ENCODE measurements around the gene C17orf114.
A peak's percentile ranks its signal among the peaks of the same experiment; 100 is the strongest.

C17orf114 gene

GRCh38 chr17:4822835-4823234, 20.7 kb upstream of the C17orf114 start:
- DNase-seq, result no peak

GRCh38 chr17:4818276-4818675, 16.1 kb upstream of the C17orf114 start:
- DNase-seq, result no peak

- DNase-seq, result no peak
These were observed 14.7 kb upstream of the C17orf114 start for GRCh38 chr17:4816826-4817225.

- DNase-seq, result no peak
These were observed 13.0 kb upstream of the C17orf114 start for GRCh38 chr17:4815043-4815675.

DNA sequence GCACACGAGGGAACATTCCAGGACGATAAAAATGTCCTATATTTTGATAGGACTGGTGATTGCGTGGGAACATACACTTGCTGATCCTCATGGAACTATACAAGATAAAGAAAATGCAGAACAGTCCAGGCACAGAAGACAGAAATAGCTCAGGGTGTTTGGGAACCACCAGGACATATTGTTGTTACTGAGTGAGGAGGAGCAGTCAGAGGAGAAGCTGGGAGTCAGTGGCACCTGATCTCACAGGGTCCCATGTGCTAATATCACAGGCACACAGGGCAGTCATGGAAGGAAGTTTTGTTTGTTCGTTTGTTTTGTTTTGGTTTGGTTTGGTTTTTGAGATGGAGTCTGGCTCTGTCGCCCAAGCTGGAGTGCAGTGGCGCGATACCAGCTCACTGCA, 10.6 kb upstream of the C17orf114 start:
- DNase-seq, result no peak

DNA sequence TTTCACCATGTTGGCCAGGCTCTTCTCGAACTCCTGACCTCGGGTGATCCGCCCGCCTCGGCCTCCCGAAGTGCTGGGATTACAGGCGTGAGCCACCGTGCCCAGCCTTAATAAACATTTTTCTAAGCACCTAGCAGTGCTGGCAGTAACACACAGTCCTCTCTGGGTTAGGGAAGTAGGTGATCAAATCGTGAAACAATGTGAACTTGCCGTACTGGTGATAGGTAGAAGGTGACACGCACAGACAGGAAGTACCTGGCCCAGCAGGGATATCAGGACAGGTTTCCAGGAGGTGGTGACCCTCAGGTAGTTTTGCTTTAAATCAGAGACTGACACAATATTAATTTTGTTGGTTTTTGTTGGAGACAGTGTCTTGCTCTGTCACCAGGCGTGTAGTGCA, 9.3 kb upstream of the C17orf114 start:
- no peak for DNase-seq

DNA sequence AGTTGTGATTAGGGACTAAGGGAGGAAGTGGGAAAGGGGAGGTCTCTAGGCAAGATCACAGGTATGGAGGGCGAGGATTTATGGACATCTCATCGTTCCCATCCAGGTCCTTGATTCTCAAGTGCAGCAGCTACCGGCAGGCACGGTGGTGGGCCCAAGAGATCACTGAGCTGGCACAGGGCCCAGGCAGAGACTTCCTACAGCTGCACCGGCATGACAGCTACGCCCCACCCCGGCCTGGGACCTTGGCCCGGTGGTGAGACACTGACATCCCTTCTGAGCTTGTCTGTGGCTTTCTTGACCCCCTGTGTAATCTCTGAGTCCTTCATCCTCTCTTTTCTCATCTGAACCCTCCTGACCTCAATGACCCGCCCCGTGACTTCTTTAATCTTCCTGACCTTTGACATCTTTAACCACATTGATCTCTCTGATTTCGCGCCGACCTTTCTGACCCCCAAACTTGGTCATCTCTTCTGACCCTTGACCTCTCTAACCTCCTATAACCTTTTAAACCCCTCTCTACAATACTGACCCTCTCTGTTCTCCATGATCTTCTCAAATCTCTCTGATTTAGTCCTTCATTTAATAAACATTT, 8.7 kb upstream of the C17orf114 start:
- DNase-seq, result no peak

GRCh38 chr17:4808378-4808767, 6.2 kb upstream of the C17orf114 start:
- no peak for DNase-seq

GRCh38 chr17:4807605-4808377, 5.7 kb upstream of the C17orf114 start:
- no peak for DNase-seq

GRCh38 chr17:4806777-4807604, 4.9 kb upstream of the C17orf114 start, which contains the start of gene PLD2:
Gene PLD2 (plus strand): TSS chr17:4807152. CDS start chr17:4807773, 621 bp downstream.
- DNase-seq, result peak; percentile 88

DNA sequence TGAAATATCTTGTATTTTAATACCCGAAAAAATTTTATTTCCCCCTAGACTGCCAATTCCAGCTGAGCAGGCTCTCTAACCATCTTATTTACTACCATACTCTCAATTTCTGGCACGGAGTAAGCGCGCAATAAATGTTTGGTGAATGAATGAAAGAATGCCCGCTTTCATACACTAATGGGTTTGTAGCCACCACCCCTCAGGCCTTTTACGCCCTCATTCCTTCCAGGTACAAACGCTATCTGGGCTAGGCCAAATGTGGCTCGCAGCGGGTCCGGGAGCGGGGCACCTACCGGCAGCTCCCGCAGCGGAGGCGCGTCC, 4.3 kb upstream of the C17orf114 start:
- no peak for DNase-seq

- no peak for DNase-seq
These were observed 1.5 kb downstream of the C17orf114 start for GRCh38 chr17:4800462-4801196.

- peak; percentile 50 for DNase-seq
These were observed 5.6 kb downstream of the C17orf114 start for GRCh38 chr17:4796552-4796920.

GRCh38 chr17:4795168-4795567, 7.0 kb downstream of the C17orf114 start:
- no peak for DNase-seq

- no peak for DNase-seq
These were observed 11.4 kb downstream of the C17orf114 start for GRCh38 chr17:4790705-4791088.

DNA sequence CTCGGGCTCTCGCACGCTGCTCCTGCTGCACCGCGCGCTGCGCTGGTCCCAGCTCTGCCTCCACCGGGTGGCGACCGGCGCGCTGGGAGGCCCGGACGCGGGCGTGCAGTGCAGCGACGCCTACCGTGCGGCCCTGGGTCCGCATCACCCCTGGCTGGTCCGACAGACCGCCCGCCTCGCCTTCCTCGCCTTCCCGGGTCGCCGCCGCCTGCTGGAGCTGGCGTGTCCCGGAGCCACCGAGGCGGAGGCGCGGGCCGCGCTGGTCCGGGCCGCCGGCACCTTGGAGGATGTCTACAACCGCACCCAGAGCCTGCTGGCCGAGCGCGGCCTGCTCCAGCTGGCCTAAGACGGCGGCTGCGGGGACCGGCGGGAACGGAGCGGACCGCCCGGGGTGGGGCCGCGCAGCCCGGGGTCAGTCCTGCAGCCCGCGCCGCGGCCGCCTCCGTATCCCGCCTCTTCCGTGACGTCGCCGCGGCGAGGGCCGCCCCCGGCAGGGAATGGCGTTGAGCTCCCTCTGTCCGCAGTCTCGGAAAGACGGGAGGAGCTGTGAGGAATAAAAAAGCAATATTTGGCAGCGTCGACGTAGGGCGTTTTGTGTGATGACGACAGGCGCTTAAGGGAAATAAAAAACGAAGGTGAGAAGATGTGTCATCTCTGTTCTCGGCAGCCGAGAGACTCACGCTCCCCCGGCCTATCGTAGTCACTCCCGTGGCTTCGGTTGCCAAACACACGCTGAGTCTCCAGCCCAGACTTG, 12.0 kb downstream of the C17orf114 start:
- DNase-seq, result peak; percentile 77

- DNase-seq, result no peak
These were observed 12.5 kb downstream of the C17orf114 start for GRCh38 chr17:4789701-4789950.

DNA sequence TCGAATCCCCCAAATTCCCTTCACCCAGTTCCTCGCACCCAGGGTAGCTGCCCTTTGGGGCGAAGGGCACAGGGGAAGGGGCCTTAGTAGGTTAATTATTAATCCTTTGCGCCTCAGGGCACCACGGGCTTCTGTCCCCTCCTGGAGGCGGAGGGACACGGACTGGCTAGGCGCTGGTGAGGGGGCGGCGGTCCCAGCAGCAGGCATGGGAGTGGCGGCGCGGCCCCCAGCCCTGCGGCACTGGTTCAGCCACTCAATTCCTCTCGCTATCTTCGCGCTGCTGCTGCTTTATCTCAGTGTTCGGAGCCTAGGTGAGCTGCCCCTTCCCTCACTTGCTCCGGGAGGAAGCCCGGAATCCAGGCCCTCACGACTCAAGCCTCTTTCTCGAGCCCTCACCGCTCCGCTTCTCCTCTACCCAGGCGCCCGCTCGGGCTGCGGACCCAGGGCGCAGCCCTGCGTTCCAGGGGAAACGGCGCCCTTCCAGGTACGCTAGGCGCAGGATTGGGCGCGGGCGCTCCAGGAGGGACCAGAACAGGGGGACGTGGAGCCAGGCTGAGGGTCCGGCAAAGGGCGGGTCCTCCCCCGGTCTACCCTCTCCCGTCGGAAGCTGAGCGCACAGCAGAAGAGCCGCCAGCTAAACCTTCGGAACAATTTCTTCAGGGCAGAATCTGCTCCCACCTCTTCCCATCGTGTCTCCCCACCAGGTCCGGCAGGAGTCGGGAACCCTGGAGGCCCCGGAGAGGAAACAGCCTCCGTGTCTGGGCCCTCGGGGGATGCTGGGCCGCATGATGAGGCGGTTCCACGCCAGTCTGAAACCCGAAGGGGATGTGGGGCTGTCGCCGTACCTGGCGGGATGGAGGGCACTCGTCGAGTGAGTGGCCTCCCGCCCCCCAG, 13.1 kb downstream of the C17orf114 start, which contains the start of gene GLTPD2:
Gene GLTPD2, plus strand, starts transcription at position 158 of the 894 bp plus-strand sequence. Its CDS starts 48 bp downstream, at position 206.
- DNase-seq, result no peak

DNA sequence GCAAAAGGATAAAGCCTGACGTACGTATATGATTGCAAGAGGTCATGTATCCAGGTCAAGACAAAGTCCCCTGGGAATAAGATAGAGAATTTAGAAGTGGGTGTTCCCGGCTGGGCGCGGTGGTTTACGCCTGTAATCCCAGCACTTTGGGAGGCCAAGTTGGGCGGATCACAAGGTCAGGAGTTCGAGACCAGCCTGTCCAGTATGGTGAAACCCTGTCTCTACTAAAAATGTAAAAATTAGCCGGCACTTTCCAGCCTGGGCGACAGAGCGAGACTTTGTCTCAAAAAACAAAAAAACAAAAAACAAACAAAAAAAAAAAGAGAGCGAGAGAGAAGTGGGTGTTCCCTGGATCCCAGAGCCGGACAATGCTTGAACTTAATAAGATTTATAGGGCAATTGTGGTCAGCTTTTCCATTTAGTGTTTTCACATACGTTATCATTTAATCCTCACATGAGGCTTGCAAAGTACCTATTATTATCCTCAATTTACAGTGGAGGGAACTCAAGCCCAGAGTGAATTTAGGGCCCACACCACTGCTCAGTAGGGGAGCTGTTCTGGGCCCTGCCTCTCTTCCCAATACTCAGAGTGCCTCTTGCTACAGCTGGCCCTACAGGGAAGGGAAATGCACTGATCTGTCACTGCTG, 13.8 kb downstream of the C17orf114 start:
- DNase-seq, result no peak

GRCh38 chr17:4786516-4786915, 15.6 kb downstream of the C17orf114 start:
- DNase-seq, result no peak

DNA sequence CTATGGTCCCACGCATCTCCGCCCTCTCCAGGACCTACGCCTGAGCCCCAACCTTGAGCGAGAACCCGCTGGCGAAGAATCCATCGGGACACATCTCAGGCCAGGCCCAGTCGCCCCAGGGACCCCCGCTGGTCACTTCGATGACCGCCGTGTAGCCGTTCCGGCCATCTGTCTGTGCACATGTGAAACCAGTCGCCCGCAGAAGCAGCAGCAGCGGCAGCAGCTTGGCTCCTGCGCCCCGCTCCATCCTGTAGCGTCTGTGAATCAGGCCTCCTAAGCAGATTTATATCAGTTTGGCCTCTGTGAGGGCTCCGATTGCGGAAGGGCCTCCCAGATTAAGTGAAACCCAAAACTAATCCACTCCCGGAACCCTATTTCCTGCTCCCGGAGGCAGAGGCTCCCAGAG, 16.0 kb downstream of the C17orf114 start, which contains the start of gene VMO1:
Gene VMO1, minus strand, starts transcription at position 259 of the 406 bp plus-strand sequence. Its CDS starts 12 bp downstream, at position 247.
- no peak for DNase-seq
